Mucosa of descending colon (tissue), 3 donors: ENCODE data around the gene VAV1. TPM values are rescaled to one million over a fixed set of nuclear protein-coding genes. Genes with fewer than 3 reads are reported as not detected.

Experiments
- ATAC-seq: fragments of 200-7000 bp; cut with Tn5 transposase; one replicate; pipeline ENCODE4 v1.9.1; 2020; ENCODE audit warnings: mild to moderate bottlenecking, moderate library complexity
- DNase-seq, 3 donors: peaks; one replicate each; pipeline ENCODE4 v3.0.0-alpha.2; 2020
- H3K36me3 ChIP-seq: fragments of 200-600 bp; one replicate; pipeline ENCODE4 v1.8.0; 2021; ENCODE audit warnings: low read depth, mild to moderate bottlenecking
- H3K4me1 ChIP-seq: fragments of 200-600 bp; one replicate; pipeline ENCODE4 v1.8.0; 2021; ENCODE audit warnings: low read depth, mild to moderate bottlenecking
- H3K4me3 ChIP-seq: fragments of 200-600 bp; one replicate; pipeline ENCODE4 v1.8.0; 2021; ENCODE audit warnings: mild to moderate bottlenecking
- H3K9me3 ChIP-seq: fragments of 200-600 bp; one replicate; pipeline ENCODE4 v1.8.0; 2021; ENCODE audit warnings: mild to moderate bottlenecking
- CTCF ChIP-seq: fragments of 200-600 bp; IDR thresholded peaks from one replicate; pipeline ENCODE4 v1.8.0; 2022; ENCODE audit warnings: antibody characterized with exemption, mild to moderate bottlenecking
- intact Hi-C, 2 donors: fragments of 100-400 bp; cut with DNase I in 1 of 2; cut with micrococcal nuclease in 1 of 2; formaldehyde crosslinking; loops; one replicate each; pipeline versions ENCODE4 v1.11.0 to v1.11.1; 2022; cut with DNase I, micrococcal nuclease
- long read RNA-seq, 2 donors: library from polyadenylated mRNA; unstranded; transcript quantifications; one replicate each; pipeline ENCODE4 v2.0.0, GENCODE V29; 2019 to 2021
- total RNA-seq, 3 donors: library from RNA; stranded (reverse); fragmentation: NEBNext Ultra II Directional in 2 of 3; extraction: Animal tissue kit (Norgen Biotek cat#: 25700) in 2 of 3; gene quantifications; one replicate each; pipeline versions ENCODE4 v1.2.1 to v1.2.4, GENCODE V29; 2021 to 2023
- donor health status: DM: no; HTN: no; CAD: no; lungs with moderate emphysema.
- donor health status: DM: no; HTN: no; CAD: no.
- donor health status: DM: no; HTN: yes; CAD: no.

The VAV1 gene
- total RNA-seq = 10 to 100 TPM in 2 of 3 donors, 1 to 10 TPM in 1; 6.0 to 12.3 (median 10.7) TPM
- long read RNA-seq, donor 1, partial matches to known transcripts = 1 of 3 reads
- long read RNA-seq, donor 1, other reads (novel, unspliced or antisense) = 0 of 3 reads
- long read RNA-seq, donor 2 = 0 reads

GRCh38 chr19:6772028-6772865, at the start of gene VAV1:
Gene VAV1 (plus strand): TSS chr19:6772708. CDS start chr19:6772808, 100 bp downstream.
- DNase-seq = peak; percentile 79 to 91 (median 83)
- TF ChIP-seq CTCF = no peak

GRCh38 chr19:6723108-6723618, 49.3 kb upstream of the VAV1 start:
- no peak for TF ChIP-seq CTCF

More at GRCh38 chr19:6772028-6772865, at the start of gene VAV1:
- H3K4me3 ChIP-seq = peak within 1 kb of the TSS; percentile 22
- intact Hi-C loops = no loop called here
- peak; percentile 75 for ATAC-seq
- H3K4me1 ChIP-seq = peaks cover 10% of the 10 kb centered on the region
- no peaks in the 10 kb centered on the region for H3K36me3 ChIP-seq
- no peaks in the 10 kb centered on the region for H3K9me3 ChIP-seq

GRCh38 chr19:6723738-6724137, 48.8 kb upstream of the VAV1 start:
- ATAC-seq = no peak
- no peak for TF ChIP-seq CTCF

More at GRCh38 chr19:6723108-6723618, 49.3 kb upstream of the VAV1 start:
- Histone ChIP-seq H3K9me3 (no peaks in the 10 kb centered on the region), H3K4me1 (no peaks in the 10 kb centered on the region), H3K36me3 (no peaks in the 10 kb centered on the region), H3K4me3 (no peak overlapping the region)
- no peak for ATAC-seq
- intact Hi-C loops = no loop called here
- peak in 1 of 3 donors; percentile 49 for DNase-seq

GRCh38 chr19:6724631-6725492, 47.6 kb upstream of the VAV1 start:
- Histone ChIP-seq H3K4me1 (peaks cover 3% of the 10 kb centered on the region), H3K9me3 (no peaks in the 10 kb centered on the region), H3K4me3 (no peak overlapping the region), H3K36me3 (no peaks in the 10 kb centered on the region)
- TF ChIP-seq CTCF = no peak
- ATAC-seq (no peak), DNase-seq (peak in 1 of 3 donors; percentile 10)
- intact Hi-C loops = no loop called here

More at GRCh38 chr19:6723738-6724137, 48.8 kb upstream of the VAV1 start:
- Histone ChIP-seq H3K4me3 (no peak overlapping the region), H3K9me3 (no peaks in the 10 kb centered on the region), H3K4me1 (no peaks in the 10 kb centered on the region), H3K36me3 (no peaks in the 10 kb centered on the region)
- intact Hi-C loops = no loop called here
- DNase-seq = no peak

- TF ChIP-seq CTCF = no peak
- Histone ChIP-seq H3K9me3 (no peaks in the 10 kb centered on the region), H3K36me3 (no peaks in the 10 kb centered on the region), H3K4me3 (no peak overlapping the region), H3K4me1 (peaks cover 7% of the 10 kb centered on the region)
- ATAC-seq = no peak
- intact Hi-C loops = no loop called here
- peak in 1 of 3 donors; percentile 7 for DNase-seq
Observed at GRCh38 chr19:6725513-6726231, 46.8 kb upstream of the VAV1 start.
